HepG2 (cell line): ENCODE results near the gene ANKRD39. TPM values are rescaled to one million over a fixed set of nuclear protein-coding genes. Genes with fewer than 3 reads are reported as not detected.

Experiments
- ATAC-seq: fragments of 200-7000 bp; cut with Tn5 transposase; 3 replicates; pipeline ENCODE4 v1.9.1; 2020; ENCODE audit warnings: mild to moderate bottlenecking, moderate library complexity
- BruUV-seq: library from RNA; stranded (reverse); fragments of 400-500 nt; replicated peaks from 2 replicates; lab custom pipeline; 2021; lab: Mats Ljungman, UMichigan
- CTCF ChIA-PET: fragments of 300-600 bp; formaldehyde crosslinking; extraction: SDS; loops from one replicate; lab custom pipeline; 2021; ENCODE audit warnings: low total read pairs, inconsistent platforms, low intra/inter-chr PET ratio; lab: Yijun Ruan, JAX
- POLR2A ChIA-PET: fragments of 350-600 bp; sonication (Branson Sonifier 250); formaldehyde crosslinking; loops from one replicate; lab custom pipeline; 2020; ENCODE audit warnings: antibody characterized with exemption, inconsistent platforms; lab: Yijun Ruan, JAX
- DNase-seq: peaks from one replicate; pipeline ENCODE4 v3.0.0-alpha.2; 2015; ENCODE audit warnings: low spot score
- FAIRE-seq: peaks from 3 replicates; lab custom pipeline; 2011; peaks lifted over from hg19 to GRCh38; lab: Jason Lieb, UNC
- H2AFZ ChIP-seq: one replicate; pipeline ENCODE4 v1.6.1; 2011; ENCODE audit warnings: low read length, inconsistent platforms
- H3K27ac ChIP-seq: fragments of 300-600 bp; 3 replicates; pipeline ENCODE4 v1.8.0; 2011; ENCODE audit warnings: mixed run types, mild to moderate bottlenecking, mixed read lengths, low read length, inconsistent platforms; ENCODE audit not compliant: insufficient read depth; ENCODE audit errors: extremely low read length
- H3K27me3 ChIP-seq, 2 experiments: fragments of 200-600 bp in 1 of 2; 2 replicates in 1 of 2; 3 replicates in 1 of 2; pipeline versions ENCODE4 v1.6.0 to v1.8.0; 2011; ENCODE audit warnings: low read length in 2 of 2, mild to moderate bottlenecking in 2 of 2, moderate library complexity in 2 of 2, inconsistent platforms in 1 of 2; ENCODE audit not compliant: insufficient read depth in 2 of 2, control insufficient read depth in 1 of 2
- H3K36me3 ChIP-seq, 2 experiments: fragments of 200-600 bp in 1 of 2; replicated peaks in 1 of 2; 2 replicates in 1 of 2; 3 replicates in 1 of 2; pipeline versions ENCODE4 v1.5.1 to v1.8.0; 2011; ENCODE audit warnings: low read length in 2 of 2, inconsistent platforms in 1 of 2; ENCODE audit not compliant: insufficient read depth in 2 of 2, control insufficient read depth in 1 of 2
- H3K4me1 ChIP-seq: 2 replicates; pipeline ENCODE4 v1.5.1; 2012; ENCODE audit warnings: low read length, inconsistent platforms; ENCODE audit not compliant: insufficient read depth
- H3K4me2 ChIP-seq: 2 replicates; pipeline ENCODE4 v1.6.0; 2011; ENCODE audit warnings: low read depth, low read length, inconsistent platforms
- H3K4me3 ChIP-seq, 3 experiments: fragments of 200-600 bp in 1 of 3; sonication (generic), shearing (Covaris generic) in 1 of 3; replicated peaks in 1 of 3; 2 replicates each; pipeline ENCODE4 v1.5.1; 2011 to 2016; ENCODE audit warnings: low read length in 3 of 3, inconsistent platforms in 2 of 3, low read depth in 2 of 3, mild to moderate bottlenecking in 2 of 3, control low read depth in 1 of 3, mixed read lengths in 1 of 3; ENCODE audit not compliant: insufficient read depth in 1 of 3
- H3K79me2 ChIP-seq: one replicate; pipeline ENCODE4 v1.6.1; 2011; ENCODE audit warnings: low read length, inconsistent platforms; ENCODE audit not compliant: insufficient read depth
- H3K9ac ChIP-seq: 2 replicates; pipeline ENCODE4 v1.6.0; 2011; ENCODE audit warnings: mild to moderate bottlenecking, low read depth, low read length, inconsistent platforms; ENCODE audit not compliant: insufficient read depth
- H3K9me3 ChIP-seq: 2 replicates; pipeline ENCODE4 v1.5.1; 2012; ENCODE audit warnings: mild to moderate bottlenecking, low read length
- H4K20me1 ChIP-seq: 2 replicates; pipeline ENCODE4 v1.6.0; 2011; ENCODE audit warnings: inconsistent platforms, mild to moderate bottlenecking, low read length, moderate library complexity; ENCODE audit not compliant: insufficient read depth
- ATAD3A ChIP-seq: sonication (generic); formaldehyde crosslinking; IDR thresholded peaks from 2 replicates; pipeline ENCODE4 v1.4.0; 2020; ENCODE audit warnings: missing genetic modification reagents
- CCDC6 ChIP-seq: sonication (generic); formaldehyde crosslinking; IDR thresholded peaks from 2 replicates; pipeline ENCODE4 v1.8.1; 2022; ENCODE audit warnings: mild to moderate bottlenecking, missing genetic modification reagents, moderate library complexity
- FIP1L1 ChIP-seq: fragments of 200-400 bp; formaldehyde crosslinking; IDR thresholded peaks from 2 replicates; pipeline ENCODE4 v1.6.1; 2018; ENCODE audit warnings: low read depth, mild to moderate bottlenecking, low read length, moderate library complexity, borderline replicate concordance; ENCODE audit not compliant: insufficient read depth
- FOXK2 ChIP-seq: fragments of 450-650 bp; IDR thresholded peaks from 2 replicates; pipeline ENCODE4 v1.6.1; 2016
- KLF15 ChIP-seq: sonication (generic); formaldehyde crosslinking; IDR thresholded peaks from 2 replicates; pipeline ENCODE4 v1.8.1; 2023; ENCODE audit warnings: borderline replicate concordance, mild to moderate bottlenecking, inconsistent platforms, missing genetic modification reagents, mixed read lengths
- REPIN1 ChIP-seq: sonication (generic); formaldehyde crosslinking; IDR thresholded peaks from 2 replicates; pipeline ENCODE4 v1.8.0; 2022; ENCODE audit warnings: missing genetic modification reagents, low read depth, mild to moderate bottlenecking, borderline replicate concordance
- SETDB1 ChIP-seq: sonication (generic); formaldehyde crosslinking; IDR thresholded peaks from 2 replicates; pipeline ENCODE4 v1.5.1; 2020; ENCODE audit warnings: missing genetic modification reagents, mild to moderate bottlenecking, borderline replicate concordance
- TBP ChIP-seq: sonication (generic); formaldehyde crosslinking; IDR thresholded peaks from 2 replicates; pipeline ENCODE4 v1.5.0; 2020; ENCODE audit warnings: missing genetic modification reagents
- ZNF317 ChIP-seq: sonication (generic); formaldehyde crosslinking; IDR thresholded peaks from 2 replicates; pipeline ENCODE4 v1.5.0; 2020; ENCODE audit warnings: mild to moderate bottlenecking, missing genetic modification reagents
- ZNF549 ChIP-seq: sonication (generic); formaldehyde crosslinking; IDR thresholded peaks from 2 replicates; pipeline ENCODE4 v1.5.0; 2020; ENCODE audit warnings: missing genetic modification reagents
- ZNF83 ChIP-seq: sonication (generic); formaldehyde crosslinking; IDR thresholded peaks from 2 replicates; pipeline ENCODE4 v1.4.0; 2020; ENCODE audit warnings: missing genetic modification reagents, mild to moderate bottlenecking, borderline replicate concordance
- ZNF850 ChIP-seq: sonication (generic); formaldehyde crosslinking; conservative IDR thresholded peaks from 2 replicates; pipeline ENCODE4 v1.9.0; 2021; ENCODE audit warnings: mild to moderate bottlenecking, missing genetic modification reagents
- WGBS: methylation state at CpG from one replicate; pipeline ENCODE4 v1.1.6; 2017; ENCODE audit warnings: low lambda C conversion rate; 5-methylcytosine and 5-hydroxymethylcytosine counted together
- in situ Hi-C: cut with HindIII; loops from 2 replicates; pipeline ENCODE4 v1.10.0; 2017; ENCODE audit warnings: low pct_unique_long_range_greater_than_20kb; ENCODE audit not compliant: extremely low pct_ligation_motif_present
- intact Hi-C: fragments of 100-400 bp; cut with micrococcal nuclease; formaldehyde crosslinking; loops from one replicate; pipeline ENCODE4 v1.10.0; 2022; ENCODE audit not compliant: unreplicated experiment
- polyA plus RNA-seq, 8 experiments: library from polyadenylated mRNA; depleted of rRNA in 3 of 8; stranded (reverse) in 7 of 8; unstranded in 1 of 8; fragments of >200 nt; fragmentation: Illumina TruSeq in 4 of 8; extraction: Trizol in 4 of 8; gene quantifications; 2 replicates each; pipeline versions ENCODE4 v1.2.1 to v1.2.3, GENCODE V29; 2011 to 2016; ENCODE audit warnings: low read depth in 4 of 8, missing spikeins in 1 of 8, mixed read lengths in 1 of 8; ENCODE audit not compliant: insufficient read depth in 1 of 8
- total RNA-seq, 5 experiments: library from RNA; depleted of rRNA; stranded (reverse); fragments of >200 nt; fragmentation: Illumina TruSeq; extraction: Trizol; gene quantifications; 2 replicates each; pipeline ENCODE4 v1.2.3, GENCODE V29; 2016; ENCODE audit warnings: low read depth in 1 of 5
- TF ChIP-seq, protein P1 (sequence below): sonication (generic); formaldehyde crosslinking; IDR thresholded peaks from 2 replicates; pipeline ENCODE4 v1.5.1; 2020; ENCODE audit warnings: missing genetic modification reagents, mild to moderate bottlenecking, borderline replicate concordance
- TF ChIP-seq, protein P2 (sequence below): sonication (generic); formaldehyde crosslinking; IDR thresholded peaks from 2 replicates; pipeline ENCODE4 v1.8.0; 2022; ENCODE audit warnings: mild to moderate bottlenecking, missing genetic modification reagents, moderate library complexity
- TF ChIP-seq, protein P3 (sequence below): sonication (generic); formaldehyde crosslinking; IDR thresholded peaks from 2 replicates; pipeline ENCODE4 v1.4.0; 2020; ENCODE audit warnings: mild to moderate bottlenecking, missing genetic modification reagents
- TF ChIP-seq, protein P4 (sequence below): IDR thresholded peaks from 2 replicates; pipeline ENCODE4 v1.6.1; 2016; ENCODE audit warnings: low read depth, missing genetic modification reagents, missing compliant biosample characterization

Gene ANKRD39
- total and polyA plus RNA-seq, 2 of the 13 experiments (the other 11 are each of a cell fraction or from before 2014, with no cell fraction given): 23.2 to 24.8 TPM

DNA sequence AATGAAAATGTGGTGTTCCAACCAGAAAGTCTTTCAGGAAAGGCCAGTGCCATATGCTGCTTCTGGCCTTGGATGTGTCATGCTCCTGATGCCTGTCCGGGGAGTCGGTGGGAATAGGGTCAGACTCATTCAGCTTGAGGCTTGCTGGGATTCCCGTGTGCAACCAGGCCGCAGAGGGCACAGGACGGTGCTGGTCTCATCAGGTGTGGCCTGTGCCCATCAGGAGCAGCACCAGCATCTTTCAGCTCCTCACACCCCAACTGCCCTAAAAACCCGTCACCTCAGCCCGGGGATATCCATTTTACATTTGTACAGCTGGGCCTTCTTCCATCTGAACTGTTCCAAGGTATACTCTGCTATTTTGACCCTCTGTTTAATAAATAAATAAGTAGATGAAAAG, 55.1 kb downstream of the ANKRD39 start:
- Histone ChIP-seq H3K27me3 (no peaks in the 10 kb centered on the region), H3K79me2 (no peaks in the 10 kb centered on the region), H4K20me1 (no peaks in the 10 kb centered on the region), H3K4me1 (peaks cover 35% of the 10 kb centered on the region), H3K4me2 (no peak overlapping the region), H3K36me3 (peaks cover 5 to 11% of the 10 kb centered on the region in 2 experiments; a peak in 3 of 5 replicates), H3K9me3 (no peaks in the 10 kb centered on the region), H3K4me3 (no peak overlapping the region), H3K27ac (no peak overlapping the region), H2AFZ (no peak overlapping the region), H3K9ac (no peak overlapping the region)
- BruUV-seq: no TSS peak
- in situ Hi-C loops (no loop called here), intact Hi-C loops (no loop called here)
- CTCF ChIA-PET: no interaction called here
- no peak for ATAC-seq
- POLR2A ChIA-PET: no interaction called here
- 93% methylated on average over 7 of the region's 7 CpGs for WGBS
- no peak for FAIRE-seq
- no peak for DNase-seq
- TF ChIP-seq FIP1L1: no peak
- no peak for TF ChIP-seq ZNF317 (CRISPR knock-in tag)
- TF ChIP-seq ZNF549 (CRISPR knock-in tag): no peak
- TF ChIP-seq, protein P1, sequence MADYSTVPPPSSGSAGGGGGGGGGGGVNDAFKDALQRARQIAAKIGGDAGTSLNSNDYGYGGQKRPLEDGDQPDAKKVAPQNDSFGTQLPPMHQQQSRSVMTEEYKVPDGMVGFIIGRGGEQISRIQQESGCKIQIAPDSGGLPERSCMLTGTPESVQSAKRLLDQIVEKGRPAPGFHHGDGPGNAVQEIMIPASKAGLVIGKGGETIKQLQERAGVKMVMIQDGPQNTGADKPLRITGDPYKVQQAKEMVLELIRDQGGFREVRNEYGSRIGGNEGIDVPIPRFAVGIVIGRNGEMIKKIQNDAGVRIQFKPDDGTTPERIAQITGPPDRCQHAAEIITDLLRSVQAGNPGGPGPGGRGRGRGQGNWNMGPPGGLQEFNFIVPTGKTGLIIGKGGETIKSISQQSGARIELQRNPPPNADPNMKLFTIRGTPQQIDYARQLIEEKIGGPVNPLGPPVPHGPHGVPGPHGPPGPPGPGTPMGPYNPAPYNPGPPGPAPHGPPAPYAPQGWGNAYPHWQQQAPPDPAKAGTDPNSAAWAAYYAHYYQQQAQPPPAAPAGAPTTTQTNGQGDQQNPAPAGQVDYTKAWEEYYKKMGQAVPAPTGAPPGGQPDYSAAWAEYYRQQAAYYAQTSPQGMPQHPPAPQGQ: no peak
- TF ChIP-seq ZNF850 (CRISPR knock-in tag): no peak
- no peak for TF ChIP-seq SETDB1
- no peak for TF ChIP-seq ATAD3A (CRISPR knock-in tag)
- no peak for TF ChIP-seq ZNF83 (CRISPR knock-in tag)
- no peak for TF ChIP-seq TBP (CRISPR knock-in tag)
- TF ChIP-seq, protein P2, sequence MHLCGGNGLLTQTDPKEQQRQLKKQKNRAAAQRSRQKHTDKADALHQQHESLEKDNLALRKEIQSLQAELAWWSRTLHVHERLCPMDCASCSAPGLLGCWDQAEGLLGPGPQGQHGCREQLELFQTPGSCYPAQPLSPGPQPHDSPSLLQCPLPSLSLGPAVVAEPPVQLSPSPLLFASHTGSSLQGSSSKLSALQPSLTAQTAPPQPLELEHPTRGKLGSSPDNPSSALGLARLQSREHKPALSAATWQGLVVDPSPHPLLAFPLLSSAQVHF (CRISPR knock-in tag): no peak
- TF ChIP-seq CCDC6: no peak
- TF ChIP-seq REPIN1 (CRISPR knock-in tag): no peak
- no peak for TF ChIP-seq KLF15
- TF ChIP-seq, protein P3, sequence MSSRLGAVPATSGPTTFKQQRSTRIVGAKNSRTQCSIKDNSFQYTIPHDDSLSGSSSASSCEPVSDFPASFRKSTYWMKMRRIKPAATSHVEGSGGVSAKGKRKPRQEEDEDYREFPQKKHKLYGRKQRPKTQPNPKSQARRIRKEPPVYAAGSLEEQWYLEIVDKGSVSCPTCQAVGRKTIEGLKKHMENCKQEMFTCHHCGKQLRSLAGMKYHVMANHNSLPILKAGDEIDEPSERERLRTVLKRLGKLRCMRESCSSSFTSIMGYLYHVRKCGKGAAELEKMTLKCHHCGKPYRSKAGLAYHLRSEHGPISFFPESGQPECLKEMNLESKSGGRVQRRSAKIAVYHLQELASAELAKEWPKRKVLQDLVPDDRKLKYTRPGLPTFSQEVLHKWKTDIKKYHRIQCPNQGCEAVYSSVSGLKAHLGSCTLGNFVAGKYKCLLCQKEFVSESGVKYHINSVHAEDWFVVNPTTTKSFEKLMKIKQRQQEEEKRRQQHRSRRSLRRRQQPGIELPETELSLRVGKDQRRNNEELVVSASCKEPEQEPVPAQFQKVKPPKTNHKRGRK: no peak
- TF ChIP-seq, protein P4, sequence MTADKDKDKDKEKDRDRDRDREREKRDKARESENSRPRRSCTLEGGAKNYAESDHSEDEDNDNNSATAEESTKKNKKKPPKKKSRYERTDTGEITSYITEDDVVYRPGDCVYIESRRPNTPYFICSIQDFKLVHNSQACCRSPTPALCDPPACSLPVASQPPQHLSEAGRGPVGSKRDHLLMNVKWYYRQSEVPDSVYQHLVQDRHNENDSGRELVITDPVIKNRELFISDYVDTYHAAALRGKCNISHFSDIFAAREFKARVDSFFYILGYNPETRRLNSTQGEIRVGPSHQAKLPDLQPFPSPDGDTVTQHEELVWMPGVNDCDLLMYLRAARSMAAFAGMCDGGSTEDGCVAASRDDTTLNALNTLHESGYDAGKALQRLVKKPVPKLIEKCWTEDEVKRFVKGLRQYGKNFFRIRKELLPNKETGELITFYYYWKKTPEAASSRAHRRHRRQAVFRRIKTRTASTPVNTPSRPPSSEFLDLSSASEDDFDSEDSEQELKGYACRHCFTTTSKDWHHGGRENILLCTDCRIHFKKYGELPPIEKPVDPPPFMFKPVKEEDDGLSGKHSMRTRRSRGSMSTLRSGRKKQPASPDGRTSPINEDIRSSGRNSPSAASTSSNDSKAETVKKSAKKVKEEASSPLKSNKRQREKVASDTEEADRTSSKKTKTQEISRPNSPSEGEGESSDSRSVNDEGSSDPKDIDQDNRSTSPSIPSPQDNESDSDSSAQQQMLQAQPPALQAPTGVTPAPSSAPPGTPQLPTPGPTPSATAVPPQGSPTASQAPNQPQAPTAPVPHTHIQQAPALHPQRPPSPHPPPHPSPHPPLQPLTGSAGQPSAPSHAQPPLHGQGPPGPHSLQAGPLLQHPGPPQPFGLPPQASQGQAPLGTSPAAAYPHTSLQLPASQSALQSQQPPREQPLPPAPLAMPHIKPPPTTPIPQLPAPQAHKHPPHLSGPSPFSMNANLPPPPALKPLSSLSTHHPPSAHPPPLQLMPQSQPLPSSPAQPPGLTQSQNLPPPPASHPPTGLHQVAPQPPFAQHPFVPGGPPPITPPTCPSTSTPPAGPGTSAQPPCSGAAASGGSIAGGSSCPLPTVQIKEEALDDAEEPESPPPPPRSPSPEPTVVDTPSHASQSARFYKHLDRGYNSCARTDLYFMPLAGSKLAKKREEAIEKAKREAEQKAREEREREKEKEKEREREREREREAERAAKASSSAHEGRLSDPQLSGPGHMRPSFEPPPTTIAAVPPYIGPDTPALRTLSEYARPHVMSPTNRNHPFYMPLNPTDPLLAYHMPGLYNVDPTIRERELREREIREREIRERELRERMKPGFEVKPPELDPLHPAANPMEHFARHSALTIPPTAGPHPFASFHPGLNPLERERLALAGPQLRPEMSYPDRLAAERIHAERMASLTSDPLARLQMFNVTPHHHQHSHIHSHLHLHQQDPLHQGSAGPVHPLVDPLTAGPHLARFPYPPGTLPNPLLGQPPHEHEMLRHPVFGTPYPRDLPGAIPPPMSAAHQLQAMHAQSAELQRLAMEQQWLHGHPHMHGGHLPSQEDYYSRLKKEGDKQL (CRISPR knock-in tag): no peak
- no peak for TF ChIP-seq FOXK2
